ENCODE results near the gene ABCB11. TPM values are rescaled to one million over a fixed set of nuclear protein-coding genes. Genes with fewer than 3 reads are reported as not detected.

Gene ABCB11
- total RNA-seq, 1 experiment from 2014 or later = 0.12 TPM

GRCh38 chr2:168944065-168944464 lies 87.1 kb downstream of the ABCB11 start:
- Histone ChIP-seq H3K4me3 (replicated peaks in 1 of 2; ENCODE audit: low read depth in 1 of 2, low read length in 2 of 2) (no peak overlapping the region), H2AFZ (ENCODE audit: low read depth, low read length, poor library complexity, severe bottlenecking) (no peak overlapping the region), H3K36me3 (ENCODE audit: control insufficient read depth in 1 of 2, insufficient read depth in 2 of 2, low read length in 2 of 2) (no peaks in the 10 kb centered on the region), H3K4me2 (ENCODE audit: low read length) (no peak overlapping the region), H3K4me1 (ENCODE audit: control insufficient read depth in 1 of 2, insufficient read depth in 2 of 2, low read length in 2 of 2) (no peaks in the 10 kb centered on the region), H3K79me2 (ENCODE audit: insufficient read depth, low read length) (no peaks in the 10 kb centered on the region), H3K9me2 (ENCODE audit: insufficient read depth) (no peaks in the 10 kb centered on the region), H3K27ac (ENCODE audit: low read depth, low read length) (no peak overlapping the region), H3K9me3 (ENCODE audit: control insufficient read depth in 1 of 2, insufficient read depth in 1 of 2, low read depth in 1 of 2, low read length in 2 of 2) (no peaks in the 10 kb centered on the region), H4K20me1 (ENCODE audit: insufficient read depth) (no peaks in the 10 kb centered on the region), H3K9ac (ENCODE audit: low read length) (no peak overlapping the region), H3K27me3 (ENCODE audit: insufficient read depth, low read length) (no peaks in the 10 kb centered on the region; the same call in 1 of the 2 replicates)
- RAD21 ChIA-PET (ENCODE audit: low non-redundant PET in 1 of 2, low total read pairs in 2 of 2, uncharacterized antibody in 2 of 2, unreplicated experiment in 2 of 2) = no interaction called here
- DNase-seq (ENCODE audit: low read depth, low spot score) = no peak
- no peak for ATAC-seq
- no TSS peak for BruUV-seq (replicated peaks)
- POLR2A ChIA-PET = no interaction called here
- CTCF ChIA-PET = no interaction called here
- TF ChIP-seq CTCF (IDR thresholded peaks at IDR 0.05 in 2 of 3, conservative IDR thresholded peaks at IDR 0.05 in 1 of 3; ENCODE audit: borderline replicate concordance in 1 of 3, insufficient read depth in 1 of 3, low read depth in 2 of 3, low read length in 2 of 3) (0 out of 6 replicates have a peak, but pooled peaks of 1 of the 3 experiments have one; percentile 8), CEBPB (IDR thresholded peaks at IDR 0.05; ENCODE audit: low read depth) (no peak)
- intact Hi-C loops (cut with micrococcal nuclease) = no loop called here

- Histone ChIP-seq H3K27ac (ENCODE audit: low read depth, low read length) (no peak overlapping the region), H3K4me2 (ENCODE audit: low read length) (no peak overlapping the region), H4K20me1 (ENCODE audit: insufficient read depth) (no peaks in the 10 kb centered on the region), H3K27me3 (ENCODE audit: insufficient read depth, low read length) (no peaks in the 10 kb centered on the region), H2AFZ (ENCODE audit: low read depth, low read length, poor library complexity, severe bottlenecking) (no peak overlapping the region), H3K9ac (ENCODE audit: low read length) (no peak overlapping the region), H3K36me3 (ENCODE audit: control insufficient read depth in 1 of 2, insufficient read depth in 2 of 2, low read length in 2 of 2) (no peaks in the 10 kb centered on the region), H3K9me2 (ENCODE audit: insufficient read depth) (no peaks in the 10 kb centered on the region), H3K4me3 (replicated peaks in 1 of 2; ENCODE audit: low read depth in 1 of 2, low read length in 2 of 2) (no peak overlapping the region), H3K9me3 (ENCODE audit: control insufficient read depth in 1 of 2, insufficient read depth in 1 of 2, low read depth in 1 of 2, low read length in 2 of 2) (no peaks in the 10 kb centered on the region), H3K79me2 (ENCODE audit: insufficient read depth, low read length) (no peaks in the 10 kb centered on the region), H3K4me1 (ENCODE audit: control insufficient read depth in 1 of 2, insufficient read depth in 2 of 2, low read length in 2 of 2) (no peaks in the 10 kb centered on the region)
- ChIA-PET POLR2A (no interaction called here), CTCF (no interaction called here), RAD21 (ENCODE audit: low non-redundant PET in 1 of 2, low total read pairs in 2 of 2, uncharacterized antibody in 2 of 2, unreplicated experiment in 2 of 2) (no interaction called here)
- intact Hi-C loops (cut with micrococcal nuclease) = no loop called here
- no peak for DNase-seq (ENCODE audit: low read depth, low spot score)
- no peak for TF ChIP-seq CBX3 (IDR thresholded peaks at IDR 0.05; ENCODE audit: low read depth)
- TF ChIP-seq REST (IDR thresholded peaks at IDR 0.05; ENCODE audit: low read depth) = no peak
- TF ChIP-seq SP1 (IDR thresholded peaks at IDR 0.05; ENCODE audit: low read depth) = no peak
- TF ChIP-seq MAX (IDR thresholded peaks at IDR 0.05) = no peak
- no TSS peak for BruUV-seq (replicated peaks)
- no peak for ATAC-seq
Observed at GRCh38 chr2:168941297-168941696, 89.8 kb downstream of the ABCB11 start.

Measured in HCT116 (cell line).